NCI-H1048 (cell line): ENCODE results near the gene DLGAP5.

Source experiments
- DNase-seq: peaks from one replicate; lab custom pipeline; 2025; lab: John Stamatoyannopoulos, UW

The DLGAP5 gene

GRCh38 chr14:55114720-55115119 is 76.7 kb downstream of the DLGAP5 start:
- DNase-seq, result no peak

DNA sequence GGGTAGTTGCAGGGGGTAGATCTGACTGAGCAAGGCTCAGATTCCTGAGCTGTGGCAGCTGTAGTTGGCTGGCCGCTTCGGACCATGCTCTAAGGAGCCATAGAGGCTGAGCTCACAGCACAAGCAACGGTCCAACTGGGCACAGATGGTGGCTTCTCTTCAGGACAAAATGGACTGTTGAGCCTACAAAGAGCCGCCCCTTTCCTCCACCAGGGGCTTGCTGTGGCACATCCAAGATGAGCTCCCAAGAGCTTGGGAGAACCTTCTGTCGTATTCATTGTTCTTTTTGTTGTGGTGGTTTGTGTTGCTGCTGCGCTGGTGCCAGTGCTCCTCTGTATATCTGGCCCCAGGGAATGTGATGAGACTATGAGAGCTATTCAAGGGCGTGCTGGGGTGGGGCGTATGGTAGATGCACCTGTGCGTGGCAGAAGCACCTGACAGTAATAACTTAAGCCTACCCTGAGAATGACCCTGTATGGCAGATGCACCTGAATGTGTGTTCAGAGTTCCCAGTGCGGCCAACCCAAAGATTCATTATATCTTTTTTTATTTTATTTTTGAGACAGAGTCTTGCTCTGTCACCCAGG is 80.2 kb downstream of the DLGAP5 start:
- no peak for DNase-seq

DNA sequence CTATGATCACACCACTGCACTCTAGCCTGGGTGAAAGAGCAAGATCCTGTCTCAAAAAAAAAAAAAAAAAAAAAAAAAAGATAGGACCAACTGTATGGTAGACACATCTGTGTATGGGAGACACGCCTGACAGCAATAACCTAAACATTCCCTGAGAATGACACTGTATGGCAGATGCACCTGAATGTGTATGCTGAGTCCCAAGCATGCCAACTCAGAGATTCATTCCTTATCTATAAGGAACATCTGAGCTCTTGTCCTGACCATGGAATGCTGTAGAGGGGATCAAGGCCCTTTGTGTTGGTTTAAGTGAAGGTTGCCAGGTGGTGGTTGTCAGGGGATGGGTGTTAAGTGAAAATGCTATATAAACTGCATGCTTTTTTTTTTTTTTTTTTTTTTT is 81.5 kb downstream of the DLGAP5 start:
- no peak for DNase-seq

GRCh38 chr14:55107766-55108554 is 83.4 kb downstream of the DLGAP5 start:
- DNase-seq, result no peak

DNA sequence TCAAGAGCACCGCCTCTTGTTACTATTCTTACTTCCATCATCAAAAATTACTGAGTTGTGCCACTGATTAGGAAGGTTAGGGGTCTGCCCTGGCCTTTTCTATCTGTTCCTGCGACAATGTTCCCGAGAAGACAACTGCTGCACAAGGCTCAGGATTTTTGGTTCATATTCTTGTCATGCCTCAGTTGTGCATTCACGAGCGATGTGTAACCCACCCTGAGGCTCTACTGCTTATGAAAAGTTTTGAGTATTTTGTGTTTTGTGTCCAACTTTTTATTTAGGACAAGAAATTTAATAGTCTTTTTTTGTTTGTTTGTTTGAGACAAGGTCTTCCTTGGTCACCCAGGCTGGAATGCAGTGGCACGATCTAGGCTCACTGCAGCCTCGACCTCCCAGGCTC is 85.4 kb downstream of the DLGAP5 start:
- DNase-seq, result no peak

DNA sequence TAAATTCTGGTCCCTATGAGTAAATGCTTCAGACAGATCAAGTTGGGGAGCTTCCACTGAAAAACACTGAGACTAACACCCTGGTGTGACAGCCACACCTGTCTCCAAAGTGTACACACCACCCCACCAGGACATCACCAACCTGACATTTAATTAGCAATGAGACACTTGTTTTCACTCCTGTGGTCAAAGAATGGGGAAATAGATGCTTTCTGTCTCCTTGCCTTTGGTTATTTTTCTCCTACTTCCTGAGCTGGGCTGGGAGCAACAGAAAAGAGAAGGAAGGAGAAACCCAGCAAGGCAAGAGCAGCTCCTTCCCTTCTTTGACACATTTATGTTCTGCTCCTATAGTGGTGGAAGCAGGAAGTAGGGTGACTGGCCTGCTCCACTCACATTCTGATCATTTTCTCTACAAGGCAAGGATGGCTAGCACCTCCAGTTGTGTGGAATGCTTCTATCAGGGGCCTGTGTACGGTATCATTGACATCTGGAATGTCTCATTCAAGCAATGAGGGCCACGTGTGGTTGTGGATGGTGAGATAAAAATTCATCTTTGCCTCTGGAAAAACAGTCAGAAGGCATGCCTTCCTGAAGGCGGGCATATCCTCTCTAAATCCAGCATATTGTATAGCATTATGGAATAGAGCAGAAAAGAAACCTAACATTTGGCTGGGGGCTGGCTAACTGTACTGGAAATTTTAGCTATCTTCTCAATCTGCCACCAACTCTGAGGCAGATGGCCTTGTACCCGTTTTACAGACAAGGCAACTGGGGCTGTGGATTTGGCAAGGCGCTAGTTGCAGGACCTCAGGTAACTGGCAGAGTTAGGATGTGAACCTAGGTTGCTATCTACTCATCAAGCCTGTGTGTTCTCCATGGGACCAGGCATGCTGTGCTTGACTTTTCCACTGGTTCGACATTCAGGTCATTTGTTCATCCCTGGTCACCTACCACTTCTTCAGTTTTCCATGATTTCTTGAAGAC is 87.1 kb downstream of the DLGAP5 start:
- no peak for DNase-seq

DNA sequence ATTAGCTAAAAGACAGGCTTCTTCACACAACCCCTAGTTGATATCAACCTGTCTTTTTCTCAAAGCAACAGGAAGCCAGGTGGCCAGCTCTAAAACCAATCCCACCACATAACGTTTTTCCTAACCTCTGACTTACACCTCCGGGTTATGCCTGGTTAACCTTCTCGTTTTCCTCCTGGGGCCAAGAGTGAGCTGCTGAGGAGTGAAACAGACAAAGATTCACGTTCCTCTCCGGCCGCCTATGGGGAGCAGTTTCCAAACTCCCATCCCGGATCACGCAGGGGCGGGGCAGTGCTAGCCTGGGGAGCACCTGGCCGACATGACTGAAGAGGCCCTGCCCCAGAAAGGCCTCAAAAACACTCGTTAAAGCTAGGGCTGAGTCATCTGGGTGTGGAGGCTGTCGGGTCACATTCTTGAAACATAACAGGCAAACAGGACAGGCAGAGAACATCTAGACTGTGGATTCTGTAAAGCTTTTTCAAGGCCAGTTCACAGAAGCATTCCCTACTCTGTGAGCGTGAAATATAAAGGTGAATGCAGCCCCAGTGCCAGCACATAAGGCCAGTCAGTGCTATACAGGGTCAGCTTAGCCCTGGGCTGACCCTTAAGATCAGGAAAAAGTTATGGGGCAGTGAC is 88.3 kb downstream of the DLGAP5 start:
- peak; percentile 27 for DNase-seq

DNA sequence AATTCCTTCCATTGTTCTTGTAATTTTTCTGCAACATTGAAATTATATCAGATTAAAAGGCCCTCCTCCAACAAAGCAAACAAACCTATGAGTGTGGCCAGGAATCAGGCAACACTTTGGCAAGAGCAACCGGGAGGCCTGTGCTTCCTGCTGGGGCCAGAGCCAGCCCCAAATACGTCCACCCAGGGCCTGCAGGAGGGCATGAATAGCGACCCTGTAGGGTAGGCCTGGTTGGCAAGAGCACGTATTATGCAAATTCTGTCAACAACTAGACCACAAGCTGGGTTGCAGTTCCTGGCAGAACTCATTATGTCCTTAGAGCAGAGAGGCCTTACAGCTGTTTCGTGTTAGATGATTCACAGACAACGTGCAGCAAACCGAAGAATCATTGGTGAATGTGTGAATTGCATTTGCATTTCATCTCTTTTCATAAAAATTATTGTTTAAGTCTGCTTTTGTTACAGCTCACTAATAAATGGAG is 89.2 kb downstream of the DLGAP5 start:
- DNase-seq, result peak; percentile 96

- DNase-seq, result no peak
These were observed 89.7 kb downstream of the DLGAP5 start for GRCh38 chr14:55101698-55102097.

GRCh38 chr14:55099756-55100155 is 91.6 kb downstream of the DLGAP5 start:
- DNase-seq, result no peak

GRCh38 chr14:55098561-55098898 is 92.9 kb downstream of the DLGAP5 start:
- DNase-seq, result no peak
